GM13977 (cell line): ENCODE data around the gene IDH3G.
"Not testable (repeated sequence)": the region's sequence is repeated elsewhere in the genome, so short reads cannot be mapped to it uniquely, and the experiment has no call there.

Experiments used
- DNase-seq: peaks from one replicate; pipeline ENCODE4 v3.0.0; 2012; ENCODE audit warnings: low spot score
- in situ Hi-C: fragments of 300-500 bp; cut with MboI; formaldehyde crosslinking; loops from one replicate; pipeline ENCODE4 v1.12.0; 2022; ENCODE audit warnings: low sequenced_read_pairs, low pct_unique_long_range_greater_than_20kb, mixed read lengths, inconsistent platforms; ENCODE audit not compliant: unreplicated experiment
- TF ChIP-seq, protein P1 (sequence below): IDR thresholded peaks from 2 replicates; pipeline ENCODE4 v1.5.1; 2012; ENCODE audit warnings: mild to moderate bottlenecking, control low read depth; ENCODE audit not compliant: insufficient read depth; ENCODE audit errors: extremely low read depth, missing control alignments

Gene IDH3G

GRCh38 chrX:153755136-153755535 lies 39.0 kb downstream of the IDH3G start:
- TF ChIP-seq, protein P1, sequence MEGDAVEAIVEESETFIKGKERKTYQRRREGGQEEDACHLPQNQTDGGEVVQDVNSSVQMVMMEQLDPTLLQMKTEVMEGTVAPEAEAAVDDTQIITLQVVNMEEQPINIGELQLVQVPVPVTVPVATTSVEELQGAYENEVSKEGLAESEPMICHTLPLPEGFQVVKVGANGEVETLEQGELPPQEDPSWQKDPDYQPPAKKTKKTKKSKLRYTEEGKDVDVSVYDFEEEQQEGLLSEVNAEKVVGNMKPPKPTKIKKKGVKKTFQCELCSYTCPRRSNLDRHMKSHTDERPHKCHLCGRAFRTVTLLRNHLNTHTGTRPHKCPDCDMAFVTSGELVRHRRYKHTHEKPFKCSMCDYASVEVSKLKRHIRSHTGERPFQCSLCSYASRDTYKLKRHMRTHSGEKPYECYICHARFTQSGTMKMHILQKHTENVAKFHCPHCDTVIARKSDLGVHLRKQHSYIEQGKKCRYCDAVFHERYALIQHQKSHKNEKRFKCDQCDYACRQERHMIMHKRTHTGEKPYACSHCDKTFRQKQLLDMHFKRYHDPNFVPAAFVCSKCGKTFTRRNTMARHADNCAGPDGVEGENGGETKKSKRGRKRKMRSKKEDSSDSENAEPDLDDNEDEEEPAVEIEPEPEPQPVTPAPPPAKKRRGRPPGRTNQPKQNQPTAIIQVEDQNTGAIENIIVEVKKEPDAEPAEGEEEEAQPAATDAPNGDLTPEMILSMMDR = no peak
- in situ Hi-C loops = loop anchor here (10.0 kb wide), 1 partner anchor 190 kb away; the partner anchor contains the start of gene RENBP
- no peak for DNase-seq

GRCh38 chrX:153750127-153750774 lies 43.9 kb downstream of the IDH3G start:
- DNase-seq = no peak
- TF ChIP-seq, protein P1 = no peak
- in situ Hi-C loops = loop anchor here (10.0 kb wide), 1 partner anchor 195 kb away; the partner anchor contains the start of gene RENBP

- in situ Hi-C loops, DNase-seq: not testable (repeated sequence)
Measured at GRCh38 chrX:153749017-153749416, 45.2 kb downstream of the IDH3G start.

- DNase-seq = not testable (repeated sequence)
Measured at GRCh38 chrX:153746991-153747390, 47.2 kb downstream of the IDH3G start.

GRCh38 chrX:153746359-153746758 lies 47.8 kb downstream of the IDH3G start:
- TF ChIP-seq, protein P1 = no peak
- no peak for DNase-seq
- in situ Hi-C loops = no loop called here

More at GRCh38 chrX:153746991-153747390, 47.2 kb downstream of the IDH3G start:
- in situ Hi-C loops = not testable (repeated sequence)

GRCh38 chrX:153745067-153745433 lies 49.1 kb downstream of the IDH3G start:
- DNase-seq, in situ Hi-C loops: not testable (repeated sequence)

DNA sequence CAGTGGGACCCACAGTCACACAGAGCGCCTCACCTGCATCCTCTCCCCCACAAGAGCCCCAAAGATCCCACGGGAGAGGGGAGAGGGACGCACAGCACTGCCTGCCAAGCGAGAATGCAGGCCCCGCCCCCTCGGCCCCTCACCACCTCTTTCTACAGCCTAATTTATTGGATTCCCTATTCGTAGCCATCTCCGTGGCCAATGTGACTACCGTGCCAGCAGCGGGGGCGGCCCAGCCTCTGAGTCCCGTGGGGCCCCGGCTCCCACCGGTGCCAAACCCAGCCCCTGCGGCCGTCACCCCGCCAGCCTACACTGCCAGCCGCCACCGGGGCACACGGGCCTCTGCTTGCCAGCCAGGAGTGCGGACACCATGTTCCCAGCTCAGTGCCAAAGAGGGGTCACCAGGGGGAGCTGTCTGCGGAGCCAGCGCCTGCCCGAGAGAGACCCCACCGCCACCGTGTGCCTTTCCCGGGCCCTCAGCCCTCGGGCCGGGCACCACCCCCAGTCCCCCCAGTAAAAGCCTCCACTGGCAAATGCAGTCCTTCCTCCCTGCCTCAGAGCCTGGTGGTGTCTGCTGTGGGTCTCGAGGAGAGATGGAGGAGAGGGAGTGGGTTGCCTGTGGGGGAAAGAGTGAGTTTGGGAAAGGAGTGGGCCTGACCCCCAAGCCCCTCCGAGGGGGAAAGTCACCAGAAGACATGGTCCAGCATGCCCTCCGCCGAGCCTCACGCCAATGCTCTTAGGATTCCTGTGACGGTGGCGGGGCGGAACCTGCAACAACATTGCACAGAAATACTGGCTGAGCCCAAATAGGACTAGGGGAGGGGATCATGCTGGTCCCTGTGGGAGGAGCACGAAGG lies 49.7 kb downstream of the IDH3G start:
- TF ChIP-seq, protein P1 = no peak
- in situ Hi-C loops = no loop called here
- DNase-seq = no peak

DNA sequence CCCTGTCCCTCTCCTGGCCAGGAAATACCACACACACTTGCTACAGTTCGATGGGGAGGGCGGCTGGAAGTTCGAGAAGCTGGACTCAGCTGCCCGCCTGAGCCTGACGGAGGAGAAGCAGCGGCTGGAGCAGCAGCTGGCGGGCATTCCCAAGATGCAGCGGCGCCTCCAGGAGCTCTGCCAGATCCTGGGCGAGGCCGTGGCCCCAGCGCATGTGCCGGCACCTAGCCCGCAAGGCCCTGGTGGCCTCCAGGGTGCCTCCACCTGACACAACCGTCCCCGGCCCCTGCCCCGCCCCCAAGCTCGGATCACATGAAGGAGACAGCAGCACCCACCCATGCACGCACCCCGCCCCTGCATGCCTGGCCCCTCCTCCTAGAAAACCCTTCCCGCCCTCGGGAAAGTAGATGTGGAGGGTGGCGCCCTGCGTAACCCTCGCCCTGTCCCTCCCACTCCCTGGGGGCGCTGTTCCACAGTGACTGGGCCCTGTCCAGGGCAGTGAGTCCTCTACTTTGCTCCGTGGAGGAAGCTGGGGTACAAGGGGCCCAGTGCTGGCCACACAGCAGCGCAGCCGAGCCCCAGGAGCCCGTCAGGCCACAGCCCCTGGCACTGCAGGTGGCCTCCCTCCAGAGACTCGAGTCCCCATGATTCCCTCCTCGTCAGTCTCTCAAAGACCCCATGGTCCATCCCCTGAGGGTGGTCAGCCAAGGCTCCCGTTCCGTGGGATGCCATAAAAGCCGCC lies 50.5 kb downstream of the IDH3G start:
- in situ Hi-C loops, DNase-seq: not testable (repeated sequence)

DNA sequence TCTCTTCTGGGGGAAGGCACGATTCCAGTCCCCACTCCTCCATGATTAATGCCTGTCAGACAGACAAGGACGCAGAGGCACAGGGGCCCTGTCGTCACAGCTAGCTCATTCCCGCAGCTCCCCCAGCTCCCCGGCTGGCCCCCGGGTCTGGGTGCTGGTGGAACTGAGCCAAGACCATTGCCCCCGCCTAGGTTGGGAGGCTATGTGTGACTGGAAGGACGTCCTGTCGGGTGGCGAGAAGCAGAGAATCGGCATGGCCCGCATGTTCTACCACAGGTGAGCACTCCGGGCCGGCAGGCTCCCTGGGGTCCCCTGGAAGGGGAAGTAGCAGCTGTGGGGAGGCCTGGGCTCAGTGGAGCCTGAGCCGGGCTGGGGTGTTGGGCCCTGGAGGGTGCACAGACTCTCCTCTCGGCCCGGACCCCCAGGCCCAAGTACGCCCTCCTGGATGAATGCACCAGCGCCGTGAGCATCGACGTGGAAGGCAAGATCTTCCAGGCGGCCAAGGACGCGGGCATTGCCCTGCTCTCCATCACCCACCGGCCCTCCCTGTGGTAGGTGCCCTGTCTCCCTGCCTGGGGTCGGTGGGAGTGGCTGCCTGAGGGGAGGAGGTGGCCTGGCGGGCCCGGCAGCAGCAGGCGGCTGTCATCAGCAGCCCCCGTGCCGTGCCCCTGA lies 51.2 kb downstream of the IDH3G start:
- in situ Hi-C loops, DNase-seq: not testable (repeated sequence)

- DNase-seq, in situ Hi-C loops: not testable (repeated sequence)
Measured at GRCh38 chrX:153742111-153742510, 52.1 kb downstream of the IDH3G start.
